ENCODE measurements around the gene UNC5B.

The UNC5B gene

DNA sequence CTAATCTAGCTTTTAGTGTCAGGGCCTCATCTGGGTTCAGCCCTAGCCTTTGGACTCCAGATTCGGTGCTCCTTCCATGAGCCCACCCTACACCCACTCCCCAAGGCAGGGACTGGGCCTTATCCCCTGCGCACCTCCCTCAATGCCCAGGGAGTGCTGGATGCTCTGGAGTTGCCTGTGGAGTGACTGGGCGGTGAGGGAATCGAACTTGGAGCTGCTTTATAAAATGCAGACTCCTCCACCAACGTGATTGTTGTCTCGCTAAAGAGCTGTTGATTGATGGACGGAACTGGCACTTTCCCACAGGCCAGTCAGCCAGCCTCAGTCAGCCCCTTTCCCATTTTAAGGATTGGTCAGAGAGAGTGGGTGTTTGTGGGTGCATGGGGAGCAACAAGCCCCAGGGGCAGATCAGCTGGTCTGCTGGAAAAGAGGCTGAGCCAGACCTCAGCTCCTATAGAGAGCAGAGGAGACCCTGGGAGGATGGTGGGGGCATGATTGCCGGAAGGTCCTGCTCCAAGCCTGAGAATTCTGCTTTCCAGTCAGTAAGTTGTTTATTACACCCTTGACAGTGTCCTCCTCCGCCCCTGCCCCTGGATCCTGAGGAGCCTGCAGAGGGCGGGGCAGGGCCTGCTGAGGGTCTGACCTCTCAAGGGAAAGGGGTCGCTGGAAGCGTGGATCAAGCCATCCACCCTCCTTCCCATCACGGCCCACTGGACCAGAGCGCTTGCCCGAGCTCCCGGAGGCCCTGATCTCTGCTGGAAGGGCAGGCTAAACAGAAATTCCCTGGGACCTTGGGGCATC lies 16.7 kb downstream of the UNC5B start:
- H3K4me3 ChIP-seq (ENCODE audit: low read depth, low read length): no peak overlapping the region
- in situ Hi-C loops (cut with HindIII; ENCODE audit: low sequenced_read_pairs): no loop called here
- no peak for DNase-seq (ENCODE audit: low read depth)
- no peak for TF ChIP-seq CTCF (IDR thresholded peaks at IDR 0.05; ENCODE audit: low read depth, low read length, missing control alignments)

DNA sequence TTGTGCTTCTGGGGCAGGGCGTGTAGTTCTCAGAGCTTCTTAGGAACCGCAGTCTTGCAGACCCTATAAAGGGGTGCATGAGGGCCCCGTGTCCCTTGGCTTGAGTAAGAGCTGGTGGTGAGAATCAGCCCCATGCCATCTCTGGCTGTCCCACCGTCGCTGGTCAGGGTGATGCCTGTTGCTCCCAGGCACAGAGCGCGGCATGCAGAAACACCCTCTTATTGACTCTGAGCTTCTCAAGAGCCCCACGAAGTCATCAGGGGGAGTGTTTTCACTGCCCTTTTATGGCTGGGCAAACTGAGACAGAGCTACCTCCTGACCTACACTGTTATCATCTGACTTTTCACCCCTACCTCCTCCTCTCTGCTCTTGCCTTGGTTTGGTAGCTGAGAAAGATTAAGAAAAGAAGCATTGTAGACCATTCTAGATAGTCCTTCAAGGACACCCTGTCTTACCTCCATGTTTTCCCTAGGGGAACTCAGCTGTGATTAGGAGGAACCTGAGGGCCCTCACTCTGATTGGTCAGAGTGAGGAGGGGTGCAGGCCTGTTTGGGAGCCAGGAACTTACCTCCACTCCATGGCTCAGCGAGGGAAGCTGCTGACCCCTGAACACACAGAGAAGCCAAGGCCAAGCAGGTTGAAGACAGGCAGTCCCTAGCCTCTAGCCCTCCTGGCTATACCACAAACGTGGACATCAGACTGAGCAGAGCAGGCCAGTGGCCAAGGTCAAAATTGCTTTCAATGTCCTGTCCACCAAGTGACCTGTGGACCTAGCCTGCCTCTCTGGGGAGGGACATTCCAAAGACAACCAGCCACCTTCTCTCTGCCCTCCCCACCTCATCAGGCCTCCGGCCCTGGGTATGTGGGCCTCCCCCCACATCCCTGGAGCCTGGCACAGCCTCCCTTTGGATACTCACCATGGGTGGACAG lies 17.6 kb downstream of the UNC5B start:
- in situ Hi-C loops (cut with HindIII; ENCODE audit: low sequenced_read_pairs): no loop called here
- no peak for TF ChIP-seq CTCF (IDR thresholded peaks at IDR 0.05; ENCODE audit: low read depth, low read length, missing control alignments)
- no peak for DNase-seq (ENCODE audit: low read depth)
- H3K4me3 ChIP-seq (ENCODE audit: low read depth, low read length): no peak overlapping the region

DNA sequence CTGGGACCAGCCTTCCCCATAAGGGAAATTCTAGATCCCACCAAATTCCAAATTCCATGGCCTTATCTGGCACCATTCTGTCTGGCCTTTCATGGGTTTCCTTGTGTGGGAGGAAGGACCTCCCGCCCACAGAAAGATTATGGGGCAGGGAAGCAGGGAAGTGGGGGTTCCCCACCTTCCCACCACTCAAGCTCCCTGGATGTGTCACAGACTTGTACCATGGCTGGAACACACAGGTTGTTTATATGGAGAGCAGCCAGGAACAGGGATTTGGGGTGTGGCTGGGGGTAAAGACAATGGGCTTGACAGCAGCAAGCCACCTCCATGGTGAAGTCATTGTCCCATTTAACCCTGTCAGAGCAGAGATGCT lies 18.3 kb downstream of the UNC5B start:
- no peak overlapping the region for H3K4me3 ChIP-seq (ENCODE audit: low read depth, low read length)
- TF ChIP-seq CTCF (IDR thresholded peaks at IDR 0.05; ENCODE audit: low read depth, low read length, missing control alignments): no peak
- DNase-seq (ENCODE audit: low read depth): no peak
- in situ Hi-C loops (cut with HindIII; ENCODE audit: low sequenced_read_pairs): no loop called here

GRCh38 chr10:71231206-71231605 lies 18.8 kb downstream of the UNC5B start:
- no peak for DNase-seq (ENCODE audit: low read depth)
- no peak overlapping the region for H3K4me3 ChIP-seq (ENCODE audit: low read depth, low read length)
- in situ Hi-C loops (cut with HindIII; ENCODE audit: low sequenced_read_pairs): no loop called here
- no peak for TF ChIP-seq CTCF (IDR thresholded peaks at IDR 0.05; ENCODE audit: low read depth, low read length, missing control alignments)

GRCh38 chr10:71232089-71232998 lies 20.0 kb downstream of the UNC5B start:
- no peak for DNase-seq (ENCODE audit: low read depth)
- no peak for TF ChIP-seq CTCF (IDR thresholded peaks at IDR 0.05; ENCODE audit: low read depth, low read length, missing control alignments)
- no peak overlapping the region for H3K4me3 ChIP-seq (ENCODE audit: low read depth, low read length)
- in situ Hi-C loops (cut with HindIII; ENCODE audit: low sequenced_read_pairs): no loop called here

DNA sequence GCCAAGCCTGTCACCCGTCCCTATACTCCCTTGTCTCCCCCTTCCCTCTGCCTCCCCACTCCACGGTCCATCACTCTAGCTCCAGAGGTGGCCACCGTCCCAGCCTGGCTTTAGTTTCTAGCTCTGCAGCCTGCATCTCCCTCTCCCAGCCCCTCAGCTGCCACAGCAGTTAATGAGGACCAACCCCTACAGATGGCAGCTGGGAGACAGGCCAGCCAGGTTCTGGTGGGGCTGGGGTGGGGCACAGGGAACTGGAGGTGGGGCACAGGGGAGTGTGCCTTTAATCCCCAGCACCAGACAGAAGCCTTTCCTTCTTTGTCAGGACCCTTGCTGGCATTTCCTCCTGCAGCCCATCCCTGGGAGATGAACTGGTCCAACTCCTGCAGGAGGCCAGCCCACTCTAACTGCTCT lies 21.1 kb downstream of the UNC5B start:
- DNase-seq (ENCODE audit: low read depth): no peak
- in situ Hi-C loops (cut with HindIII; ENCODE audit: low sequenced_read_pairs): no loop called here
- H3K4me3 ChIP-seq (ENCODE audit: low read depth, low read length): no peak overlapping the region
- no peak for TF ChIP-seq CTCF (IDR thresholded peaks at IDR 0.05; ENCODE audit: low read depth, low read length, missing control alignments)
